ENCODE data around the gene WBP1. TPM values are rescaled to one million over a fixed set of nuclear protein-coding genes. Genes with fewer than 3 reads are reported as not detected.
"Not testable (repeated sequence)": the region's sequence is repeated elsewhere in the genome, so short reads cannot be mapped to it uniquely, and the experiment has no call there.

WBP1 gene
- total RNA-seq, 1 donor from 2014 or later, result 33.4 TPM

DNA sequence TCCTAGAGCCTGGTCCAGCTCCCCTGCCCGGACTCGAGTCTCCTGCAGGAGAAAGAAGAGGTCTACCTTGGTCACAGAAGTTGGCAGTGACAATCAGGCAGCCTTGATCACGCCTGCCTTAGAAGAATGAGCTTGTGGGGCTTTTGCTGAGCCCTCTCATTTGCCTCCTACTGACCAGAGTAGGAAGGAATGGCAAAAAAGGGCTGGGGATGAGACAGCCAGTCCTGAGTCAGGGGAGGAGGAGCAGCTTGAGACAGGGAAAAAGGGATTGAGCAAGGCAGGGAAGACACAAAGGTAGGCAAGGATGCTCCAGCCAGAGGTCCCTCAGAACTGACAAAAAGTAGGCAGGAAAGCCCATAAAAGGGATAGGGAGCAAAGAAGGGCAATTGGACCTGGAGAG is 30.7 kb upstream of the WBP1 start:
- DNase-seq (ENCODE audit: low read depth, low spot score), result no peak

- DNase-seq (ENCODE audit: low read depth, low spot score), result no peak
Observed at GRCh38 chr2:74428675-74429074, 29.6 kb upstream of the WBP1 start.

DNA sequence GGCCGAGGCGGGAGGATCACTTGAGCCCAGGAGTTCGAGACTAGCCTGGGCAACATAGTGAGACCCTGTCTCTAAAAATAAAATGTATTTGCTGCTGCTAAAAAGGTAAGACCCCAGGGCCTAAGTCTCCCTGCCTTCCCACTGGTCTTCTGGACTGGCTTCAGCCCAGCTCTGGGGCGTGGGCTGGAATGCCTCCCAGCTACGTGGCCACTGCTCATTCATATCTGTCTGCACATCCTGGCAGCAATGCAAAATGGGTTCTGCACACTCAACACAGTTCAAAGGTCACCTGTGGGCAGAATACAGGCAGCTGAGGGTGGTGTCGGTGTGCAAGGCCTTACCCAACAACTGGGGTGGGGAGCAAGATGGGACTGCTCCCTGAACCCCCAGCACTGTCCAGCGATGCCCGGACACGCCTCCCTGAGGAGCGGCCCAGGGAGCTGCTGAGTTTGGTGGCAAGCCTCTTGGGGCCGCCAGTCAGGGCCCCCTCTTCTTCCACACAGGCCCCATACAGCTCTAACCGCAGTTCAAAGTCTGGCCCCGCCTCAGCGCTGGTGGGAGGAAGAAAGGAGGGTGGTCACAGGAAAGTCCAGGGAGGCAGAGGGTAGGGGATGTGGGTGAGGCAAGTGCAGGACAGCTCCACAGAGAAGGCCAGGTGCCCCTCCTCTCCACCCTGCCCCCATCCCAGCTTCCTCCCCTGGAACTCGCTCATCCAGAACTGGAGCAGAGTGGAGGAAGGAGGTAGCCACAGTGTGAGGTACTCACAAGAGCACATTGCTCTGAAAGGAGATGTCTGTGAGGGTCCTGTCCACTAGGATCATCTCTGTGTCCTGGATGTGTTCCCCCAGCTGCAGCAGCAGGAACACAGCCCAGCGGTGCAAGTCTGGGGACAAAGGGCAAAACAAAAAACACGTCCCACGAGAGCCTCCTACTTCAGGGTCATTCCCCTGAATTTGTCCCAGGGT is 28.5 kb upstream of the WBP1 start:
- no peak for DNase-seq (ENCODE audit: low read depth, low spot score)

DNA sequence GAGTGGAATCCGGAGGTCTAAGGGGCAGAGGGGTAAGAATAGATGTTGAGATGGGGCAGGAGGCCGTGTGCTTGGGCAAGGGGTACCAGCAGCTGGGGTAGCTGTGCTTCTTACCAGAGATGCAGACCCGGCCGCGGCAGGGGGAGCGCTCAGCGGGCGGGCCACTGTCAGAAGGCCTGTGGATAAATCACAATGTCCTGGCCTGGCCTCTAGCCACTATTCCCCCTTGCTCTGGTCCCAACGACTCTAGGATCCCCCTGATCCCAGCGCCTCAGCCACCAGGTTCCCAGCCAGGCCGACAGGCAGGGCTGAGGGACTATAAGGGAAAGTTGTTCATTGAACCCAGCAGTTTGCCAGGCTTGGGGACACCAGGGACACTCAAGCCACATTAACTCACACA is 27.7 kb upstream of the WBP1 start:
- DNase-seq (ENCODE audit: low read depth, low spot score), result no peak

DNA sequence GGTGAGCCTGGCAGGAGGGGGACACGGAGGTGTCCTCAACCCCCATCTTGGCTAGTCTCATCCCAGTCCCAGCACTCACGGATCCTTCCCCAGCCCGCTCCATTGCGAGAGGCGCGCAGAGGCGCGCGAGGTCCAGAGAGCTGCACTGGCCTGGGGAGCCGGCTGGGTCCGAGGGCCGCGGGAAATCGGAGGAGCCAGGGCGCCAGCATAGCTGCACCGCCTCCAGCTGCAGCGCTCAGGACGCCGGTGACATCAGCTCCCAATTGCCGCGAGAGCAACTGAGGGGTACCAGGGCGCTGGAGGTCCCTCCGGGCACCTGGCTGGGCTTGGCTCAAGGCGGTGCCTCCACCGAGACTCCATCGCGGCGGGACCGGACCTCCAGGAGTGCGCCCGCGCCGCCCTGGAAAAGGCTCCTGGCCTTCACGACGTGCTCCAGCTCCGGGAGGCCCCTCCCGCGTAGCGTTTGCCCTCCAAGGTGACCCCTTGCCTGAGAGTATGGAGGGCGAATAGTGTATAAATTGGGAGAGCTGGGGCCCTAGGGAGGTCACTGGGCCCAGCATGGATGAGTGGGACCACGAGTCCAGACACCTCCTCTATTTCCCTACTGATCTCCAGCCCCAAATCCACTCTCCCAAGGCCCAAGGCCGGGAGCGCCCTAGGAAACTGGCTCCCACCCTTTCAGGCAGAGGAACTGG is 22.0 kb upstream of the WBP1 start:
- no peak for DNase-seq (ENCODE audit: low read depth, low spot score)

GRCh38 chr2:74436848-74437695 is 21.2 kb upstream of the WBP1 start:
- no peak for DNase-seq (ENCODE audit: low read depth, low spot score)

- no peak for DNase-seq (ENCODE audit: low read depth, low spot score)
Observed at GRCh38 chr2:74438248-74438647, 20.0 kb upstream of the WBP1 start.

DNA sequence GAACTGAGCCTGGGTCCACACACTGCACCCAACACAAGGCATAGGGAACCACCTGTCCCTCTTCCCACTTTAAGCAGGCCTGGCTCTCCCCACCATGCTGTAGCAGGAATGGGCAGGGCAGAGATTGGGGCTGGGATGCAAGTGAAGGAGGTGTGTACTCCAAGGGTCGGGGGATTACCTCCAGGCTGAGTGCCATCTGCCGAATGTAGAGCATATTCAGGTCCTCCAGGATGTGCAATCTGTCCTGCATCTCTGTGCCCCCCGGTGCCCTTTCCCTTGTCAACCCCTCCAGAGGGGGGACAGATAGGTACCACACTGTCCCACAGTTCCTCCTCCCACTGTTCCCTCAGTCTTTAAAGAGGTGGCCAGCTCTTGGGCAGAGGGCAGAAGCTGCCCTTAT is 18.9 kb upstream of the WBP1 start:
- no peak for DNase-seq (ENCODE audit: low read depth, low spot score)

GRCh38 chr2:74439803-74440377 is 18.3 kb upstream of the WBP1 start:
- no peak for DNase-seq (ENCODE audit: low read depth, low spot score)

- peak; percentile 24 for DNase-seq (ENCODE audit: low read depth, low spot score)
Observed at GRCh38 chr2:74440378-74441169, 17.7 kb upstream of the WBP1 start.

DNA sequence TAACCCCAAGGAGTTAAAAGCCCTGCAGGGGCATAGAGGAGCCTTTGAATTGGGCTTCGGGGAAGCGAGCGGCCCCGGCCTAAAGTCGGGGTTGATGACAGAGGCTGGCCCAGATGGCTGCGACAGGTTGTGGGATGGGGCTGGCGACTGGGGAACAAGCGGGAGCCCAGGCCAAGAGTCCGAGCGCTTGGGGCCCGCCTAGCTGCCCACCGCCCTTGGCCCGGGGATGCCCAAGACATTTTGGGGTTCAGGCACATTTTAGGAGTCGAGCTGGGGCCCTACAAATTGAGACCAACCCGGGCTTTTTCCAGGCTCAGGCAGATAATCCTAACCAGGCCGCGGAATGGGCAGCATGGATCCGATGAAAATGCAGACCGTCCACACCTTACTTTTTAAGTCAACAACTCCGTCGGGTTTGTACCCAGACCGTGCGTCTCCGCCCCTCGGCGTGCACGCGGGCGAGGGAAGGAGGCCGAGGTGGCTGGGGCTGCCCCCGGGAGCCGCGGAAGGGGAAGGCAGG is 17.0 kb upstream of the WBP1 start:
- no peak for DNase-seq (ENCODE audit: low read depth, low spot score)

DNA sequence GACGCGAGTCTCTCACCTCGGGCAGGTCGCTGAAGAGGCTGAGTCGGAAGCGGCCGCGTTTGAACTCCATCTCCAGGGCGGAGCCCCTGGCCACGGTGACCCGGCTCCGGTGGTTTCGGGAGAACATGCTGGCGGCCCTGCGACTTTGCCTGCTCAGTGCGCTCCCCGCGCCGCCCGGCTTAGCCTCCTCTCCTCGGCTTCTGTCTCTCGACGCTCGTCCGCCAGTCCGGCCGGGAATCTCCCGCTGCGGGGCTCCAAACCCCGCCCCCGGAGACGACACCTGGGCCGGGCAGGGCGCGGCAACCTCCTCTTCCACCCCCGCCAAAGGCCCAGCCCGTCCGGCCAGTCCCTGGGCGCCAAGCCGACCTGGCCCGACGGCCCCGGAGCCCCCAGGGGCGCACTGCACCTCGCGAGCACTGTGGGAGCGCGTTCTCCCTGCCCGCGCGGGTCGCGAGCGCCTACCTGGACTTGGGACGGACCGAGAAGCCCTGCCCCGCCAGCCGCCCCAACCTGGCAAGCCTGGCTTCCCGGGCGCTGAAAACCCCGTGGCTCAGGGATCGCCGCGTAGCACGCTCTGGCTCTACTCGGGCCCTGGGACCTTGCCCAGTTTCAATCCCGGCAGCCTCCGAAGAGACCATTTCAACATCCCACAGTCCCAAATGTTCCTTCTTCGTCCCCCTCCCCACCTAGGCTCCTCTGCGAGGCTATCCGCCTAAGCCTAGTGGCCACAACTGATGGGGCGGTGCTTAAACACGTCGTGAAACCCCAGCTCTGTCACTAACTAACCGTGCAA is 16.4 kb upstream of the WBP1 start, which contains the start of gene RTKN:
RTKN (minus strand) TSS at position 248 of the 793 bp plus-strand sequence; CDS start at position 127, 121 bp downstream.
- DNase-seq (ENCODE audit: low read depth, low spot score), result no peak

DNA sequence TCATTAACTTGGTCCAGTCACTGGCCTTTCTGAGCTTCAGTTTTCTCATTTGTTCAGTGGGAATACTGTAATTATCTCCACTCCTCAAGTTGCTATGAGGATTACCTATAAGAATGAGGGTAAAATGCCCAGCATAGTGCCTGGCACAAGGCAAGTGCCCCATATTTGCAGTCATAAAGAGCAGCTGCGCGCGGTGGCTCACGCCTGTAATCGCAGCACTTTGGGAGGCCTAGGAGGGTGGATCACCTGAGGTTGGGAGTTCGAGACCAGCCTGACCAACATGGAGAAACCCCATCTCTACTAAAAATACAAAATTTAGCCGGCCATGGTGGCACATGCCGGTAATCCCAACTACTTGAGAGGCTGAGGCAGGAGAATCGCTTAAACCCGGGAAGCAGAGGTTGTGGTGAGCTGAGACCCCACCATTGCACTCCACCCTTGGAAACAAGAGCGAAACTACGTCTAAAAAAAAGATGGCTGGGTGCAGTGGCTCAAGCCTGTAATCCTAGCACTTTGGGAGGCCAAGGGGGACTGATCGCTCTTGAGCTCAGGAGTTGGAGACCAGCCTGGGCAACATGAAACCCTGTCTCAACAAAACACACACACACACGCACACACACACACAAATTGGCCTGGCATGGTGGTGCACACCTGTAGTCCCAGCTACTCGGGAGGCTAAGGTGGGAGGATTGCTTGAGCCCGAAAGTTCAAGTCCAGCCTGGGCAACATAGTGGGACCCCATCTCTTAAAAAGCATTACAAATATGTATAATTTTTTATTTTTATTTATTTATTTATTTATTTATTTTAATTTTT is 15.5 kb upstream of the WBP1 start:
- DNase-seq (ENCODE audit: low read depth, low spot score), result not testable (repeated sequence)

DNA sequence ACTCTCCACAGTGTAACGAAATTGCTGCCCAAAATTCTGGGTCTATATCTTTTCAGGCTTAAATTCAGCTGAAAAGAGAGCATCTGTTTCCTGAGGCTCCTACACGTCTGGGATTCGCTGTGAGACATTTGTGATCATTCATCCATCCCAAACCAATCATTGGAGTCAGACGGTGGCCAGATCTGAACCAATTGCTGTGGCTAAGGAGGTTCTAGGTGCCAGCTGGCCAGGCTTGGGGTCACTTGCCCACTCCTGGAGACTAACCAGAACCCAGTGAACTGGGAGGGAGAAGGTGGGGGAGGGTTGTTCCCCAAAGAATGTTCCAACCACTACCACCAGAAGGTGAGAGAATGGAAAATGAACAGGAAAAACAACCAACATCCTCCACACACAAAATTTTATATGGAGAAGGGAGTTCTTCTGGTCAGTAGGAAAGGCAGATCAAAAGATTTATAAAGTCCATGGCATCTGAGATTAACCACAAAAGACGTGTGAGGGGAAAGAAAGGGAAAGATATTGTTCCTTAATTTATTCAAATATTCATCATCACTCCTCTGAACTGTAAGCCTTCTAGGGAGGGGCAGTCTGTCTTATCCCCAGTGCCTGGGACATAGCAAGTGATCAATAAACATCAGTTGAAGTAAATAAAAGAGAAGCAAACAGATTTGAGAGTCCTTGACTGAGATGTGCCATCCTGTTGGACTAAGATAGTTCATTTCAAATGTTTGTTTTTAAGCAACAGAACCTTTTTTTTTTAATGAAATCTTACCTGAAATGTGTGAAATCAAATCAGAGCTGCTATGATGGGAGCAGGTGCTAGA is 13.5 kb upstream of the WBP1 start:
- DNase-seq (ENCODE audit: low read depth, low spot score), result no peak

- DNase-seq (ENCODE audit: low read depth, low spot score), result no peak
Observed at GRCh38 chr2:74447230-74447999, 10.8 kb upstream of the WBP1 start.

GRCh38 chr2:74448771-74449170 is 9.5 kb upstream of the WBP1 start:
- no peak for DNase-seq (ENCODE audit: low read depth, low spot score)
